ENCODE results near the gene LRRC8A.

DNA sequence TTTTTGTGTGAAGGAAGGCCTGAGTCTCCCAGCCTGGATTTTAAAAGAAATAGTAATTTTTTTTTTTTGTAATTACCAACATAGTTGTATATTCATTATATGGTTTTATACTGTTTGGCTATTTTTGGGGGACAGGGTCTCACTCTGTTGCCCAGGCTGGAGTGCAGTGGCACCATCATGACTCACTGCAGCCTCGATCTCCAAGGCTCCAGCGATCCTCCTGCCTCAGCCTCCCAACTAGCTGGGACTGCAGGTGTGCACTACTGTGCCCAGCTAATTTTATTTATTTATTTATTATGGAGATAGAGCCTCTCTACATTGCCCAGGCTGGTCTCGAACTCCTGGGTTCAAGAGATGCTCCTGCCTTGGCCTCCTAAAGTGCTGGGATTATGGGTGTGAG lies 5.1 kb downstream of the LRRC8A start:
- TF ChIP-seq SIN3A (IDR thresholded peaks at IDR 0.05; ENCODE audit: borderline replicate concordance, low read depth, low read length) (no peak), FOXM1 (IDR thresholded peaks at IDR 0.05; ENCODE audit: low read depth) (no peak)
- TF ChIP-seq, protein P1, sequence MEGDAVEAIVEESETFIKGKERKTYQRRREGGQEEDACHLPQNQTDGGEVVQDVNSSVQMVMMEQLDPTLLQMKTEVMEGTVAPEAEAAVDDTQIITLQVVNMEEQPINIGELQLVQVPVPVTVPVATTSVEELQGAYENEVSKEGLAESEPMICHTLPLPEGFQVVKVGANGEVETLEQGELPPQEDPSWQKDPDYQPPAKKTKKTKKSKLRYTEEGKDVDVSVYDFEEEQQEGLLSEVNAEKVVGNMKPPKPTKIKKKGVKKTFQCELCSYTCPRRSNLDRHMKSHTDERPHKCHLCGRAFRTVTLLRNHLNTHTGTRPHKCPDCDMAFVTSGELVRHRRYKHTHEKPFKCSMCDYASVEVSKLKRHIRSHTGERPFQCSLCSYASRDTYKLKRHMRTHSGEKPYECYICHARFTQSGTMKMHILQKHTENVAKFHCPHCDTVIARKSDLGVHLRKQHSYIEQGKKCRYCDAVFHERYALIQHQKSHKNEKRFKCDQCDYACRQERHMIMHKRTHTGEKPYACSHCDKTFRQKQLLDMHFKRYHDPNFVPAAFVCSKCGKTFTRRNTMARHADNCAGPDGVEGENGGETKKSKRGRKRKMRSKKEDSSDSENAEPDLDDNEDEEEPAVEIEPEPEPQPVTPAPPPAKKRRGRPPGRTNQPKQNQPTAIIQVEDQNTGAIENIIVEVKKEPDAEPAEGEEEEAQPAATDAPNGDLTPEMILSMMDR (IDR thresholded peaks at IDR 0.05), result no peak
